HG03095 (cell line): Measurements from ENCODE around the gene MYD88.
"Not testable (repeated sequence)": the region's sequence is repeated elsewhere in the genome, so short reads cannot be mapped to it uniquely, and the experiment has no call there.

ENCODE experiments used
- ATAC-seq: cut with Tn5 transposase; IDR thresholded peaks from one replicate; pipeline ENCODE4 v1.9.1; 2021; ENCODE audit warnings: moderate library complexity; ENCODE audit not compliant: unreplicated experiment

The MYD88 gene

GRCh38 chr3:38140326-38141172 lies 2.1 kb downstream of the MYD88 start:
- ATAC-seq: no peak

- no peak for ATAC-seq
Observed at GRCh38 chr3:38141173-38141951, 2.9 kb downstream of the MYD88 start.

- ATAC-seq: no peak
Observed at GRCh38 chr3:38141952-38142273, 3.5 kb downstream of the MYD88 start.

GRCh38 chr3:38142959-38143358 lies 4.5 kb downstream of the MYD88 start:
- no peak for ATAC-seq

GRCh38 chr3:38143511-38143910 lies 5.0 kb downstream of the MYD88 start:
- no peak for ATAC-seq

GRCh38 chr3:38146504-38146903 lies 8.0 kb downstream of the MYD88 start:
- ATAC-seq: no peak

GRCh38 chr3:38147421-38147820 lies 9.0 kb downstream of the MYD88 start:
- ATAC-seq: no peak

- ATAC-seq: no peak
Observed at GRCh38 chr3:38148311-38148882, 9.9 kb downstream of the MYD88 start.

GRCh38 chr3:38149708-38150107 lies 11.2 kb downstream of the MYD88 start:
- ATAC-seq: no peak

- ATAC-seq: no peak
Observed at GRCh38 chr3:38150780-38151528, 12.5 kb downstream of the MYD88 start.

- ATAC-seq: no peak
Observed at GRCh38 chr3:38151667-38152265, 13.3 kb downstream of the MYD88 start.

GRCh38 chr3:38152609-38153008 lies 14.1 kb downstream of the MYD88 start:
- no peak for ATAC-seq

GRCh38 chr3:38153221-38153620 lies 14.8 kb downstream of the MYD88 start:
- no peak for ATAC-seq

GRCh38 chr3:38154033-38154494 lies 15.6 kb downstream of the MYD88 start:
- no peak for ATAC-seq

GRCh38 chr3:38154625-38155255 lies 16.3 kb downstream of the MYD88 start:
- ATAC-seq: no peak

GRCh38 chr3:38155825-38156224 lies 17.4 kb downstream of the MYD88 start:
- no peak for ATAC-seq

- no peak for ATAC-seq
Observed at GRCh38 chr3:38157117-38157516, 18.7 kb downstream of the MYD88 start.

GRCh38 chr3:38157595-38157994 lies 19.1 kb downstream of the MYD88 start:
- no peak for ATAC-seq

- ATAC-seq: no peak
Observed at GRCh38 chr3:38158472-38158871, 20.0 kb downstream of the MYD88 start.

GRCh38 chr3:38160704-38161103 lies 22.2 kb downstream of the MYD88 start:
- ATAC-seq: not testable (repeated sequence)
